ENCODE measurements around the gene CLIC3. TPM values are rescaled to one million over a fixed set of nuclear protein-coding genes. Genes with fewer than 3 reads are reported as not detected.

The CLIC3 gene
- total and polyA plus RNA-seq, 2 donors from 2014 or later: 2.1 to 4.0 TPM

DNA sequence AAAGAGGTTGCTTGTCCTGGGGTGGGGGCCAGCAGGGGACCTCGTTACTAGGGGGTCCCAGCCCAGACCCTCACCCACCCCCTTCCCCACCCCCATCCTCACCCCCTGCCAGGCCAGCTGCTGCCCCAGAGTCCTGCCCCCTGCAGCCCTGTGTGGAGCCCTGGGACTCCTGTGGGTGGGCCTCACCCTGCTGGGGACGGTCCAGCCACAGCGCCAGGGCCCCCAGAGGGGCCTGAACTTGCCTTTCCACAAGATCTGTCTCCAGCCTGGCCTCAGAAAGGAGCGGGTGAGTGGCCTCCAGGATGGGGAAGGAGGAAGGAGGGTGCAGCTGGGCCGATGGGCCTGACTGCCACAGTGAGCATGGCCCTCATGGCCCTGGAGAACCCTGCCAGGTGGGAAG is 26.6 kb downstream of the CLIC3 start:
- FAIRE-seq: no peak
- TF ChIP-seq CTCF (IDR thresholded peaks at IDR 0.05; ENCODE audit: borderline replicate concordance, extremely low read depth, insufficient read depth): no peak

GRCh38 chr9:136969150-136969549 is 27.2 kb downstream of the CLIC3 start:
- H3K4me1 ChIP-seq (ENCODE audit: control insufficient read depth in 2 of 3, insufficient read depth in 2 of 3, low read depth in 1 of 3, low read length in 3 of 3): peaks cover 0 to 3% (median 0%) of the 10 kb centered on the region in 3 donors
- no peak overlapping the region for H3K9ac ChIP-seq (ENCODE audit: low read length in 3 of 3)
- DNase-seq (no peak), FAIRE-seq (no peak)
- no peak overlapping the region for H3K27ac ChIP-seq (ENCODE audit: low read depth in 2 of 2, low read length in 2 of 2)
- no peaks in the 10 kb centered on the region for H3K9me3 ChIP-seq (ENCODE audit: control insufficient read depth in 2 of 3, insufficient read depth in 1 of 3, low read length in 3 of 3)
- intact Hi-C loops (cut with DNase I): no loop called here
- no peak overlapping the region for H3K4me3 ChIP-seq (ENCODE audit: low read length in 3 of 3)
- TF ChIP-seq CTCF (IDR thresholded peaks at IDR 0.05; ENCODE audit: borderline replicate concordance, extremely low read depth, insufficient read depth): no peak
- no peaks in the 10 kb centered on the region for H3K36me3 ChIP-seq (ENCODE audit: control insufficient read depth in 2 of 3, insufficient read depth in 3 of 3, low read length in 3 of 3)
- no peaks in the 10 kb centered on the region for H3K27me3 ChIP-seq (ENCODE audit: control insufficient read depth, insufficient read depth, low read length)

More for the DNA sequence above, 26.6 kb downstream of the CLIC3 start:
- Histone ChIP-seq H3K4me1 (ENCODE audit: control insufficient read depth in 2 of 3, insufficient read depth in 2 of 3, low read depth in 1 of 3, low read length in 3 of 3) (peaks cover 0 to 3% (median 0%) of the 10 kb centered on the region in 3 donors), H3K27me3 (ENCODE audit: control insufficient read depth, insufficient read depth, low read length) (no peaks in the 10 kb centered on the region), H3K27ac (ENCODE audit: low read depth in 2 of 2, low read length in 2 of 2) (no peak overlapping the region), H3K36me3 (ENCODE audit: control insufficient read depth in 2 of 3, insufficient read depth in 3 of 3, low read length in 3 of 3) (no peaks in the 10 kb centered on the region), H3K9me3 (ENCODE audit: control insufficient read depth in 2 of 3, insufficient read depth in 1 of 3, low read length in 3 of 3) (no peaks in the 10 kb centered on the region), H3K9ac (ENCODE audit: low read length in 3 of 3) (no peak overlapping the region), H3K4me3 (ENCODE audit: low read length in 3 of 3) (no peak overlapping the region)
- intact Hi-C loops (cut with DNase I): no loop called here
- no peak for DNase-seq

DNA sequence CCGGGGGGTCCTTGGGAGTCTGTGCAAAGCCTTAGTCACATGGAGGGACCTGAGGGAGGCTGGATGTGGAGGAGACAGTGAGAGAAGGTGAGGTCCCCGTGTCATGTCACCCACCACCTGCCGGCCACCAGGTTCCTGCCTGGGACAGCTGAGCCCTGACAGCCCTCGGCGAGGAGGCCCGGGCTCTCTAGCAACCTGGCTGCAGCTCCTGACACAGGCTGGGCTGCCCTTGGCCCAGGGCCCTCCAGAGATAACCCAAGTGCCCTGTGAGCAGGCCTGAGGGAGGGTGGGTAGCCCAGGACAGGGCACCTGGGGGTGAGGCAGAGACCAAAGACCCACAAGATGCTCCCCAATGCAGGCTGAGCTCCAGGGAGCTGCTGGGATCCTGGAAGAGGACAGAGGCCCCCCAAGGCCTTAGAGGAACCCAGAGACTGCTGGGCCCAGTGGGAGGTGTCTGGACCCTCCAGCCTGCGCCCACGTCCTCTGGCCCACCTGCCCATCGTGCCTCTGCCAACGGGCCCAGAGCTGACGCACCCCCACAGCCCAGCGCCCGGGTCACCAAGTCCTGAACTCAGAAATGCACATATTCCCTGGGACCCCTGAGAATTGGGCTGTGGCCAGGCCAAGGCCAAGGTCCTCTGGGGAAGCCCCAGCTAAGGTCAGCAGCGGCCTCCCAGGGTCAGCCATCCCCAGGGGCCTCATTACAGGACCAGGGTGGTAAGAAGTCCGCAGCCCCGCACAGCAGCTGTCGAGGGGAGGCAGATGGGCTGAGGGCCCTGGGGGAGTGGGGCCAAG is 27.8 kb downstream of the CLIC3 start:
- intact Hi-C loops (cut with DNase I): no loop called here
- H3K27me3 ChIP-seq (ENCODE audit: control insufficient read depth, insufficient read depth, low read length): no peaks in the 10 kb centered on the region
- H3K36me3 ChIP-seq (ENCODE audit: control insufficient read depth in 2 of 3, insufficient read depth in 3 of 3, low read length in 3 of 3): no peaks in the 10 kb centered on the region
- H3K27ac ChIP-seq (ENCODE audit: low read depth in 2 of 2, low read length in 2 of 2): no peak overlapping the region
- DNase-seq (no peak), FAIRE-seq (no peak)
- no peak overlapping the region for H3K4me3 ChIP-seq (ENCODE audit: low read length in 3 of 3)
- no peak overlapping the region for H3K9ac ChIP-seq (ENCODE audit: low read length in 3 of 3)
- no peaks in the 10 kb centered on the region for H3K9me3 ChIP-seq (ENCODE audit: control insufficient read depth in 2 of 3, insufficient read depth in 1 of 3, low read length in 3 of 3)
- no peak for TF ChIP-seq CTCF (IDR thresholded peaks at IDR 0.05; ENCODE audit: borderline replicate concordance, extremely low read depth, insufficient read depth)
- H3K4me1 ChIP-seq (ENCODE audit: control insufficient read depth in 2 of 3, insufficient read depth in 2 of 3, low read depth in 1 of 3, low read length in 3 of 3): peaks cover 0 to 3% (median 0%) of the 10 kb centered on the region in 3 donors

All from kidney (tissue), 14 donors.